A673 (cell line): ENCODE data around the gene DNAJC16.
"Not testable (repeated sequence)": the region's sequence is repeated elsewhere in the genome, so short reads cannot be mapped to it uniquely, and the experiment has no call there.

Experiments
- EZH2 ChIP-seq: fragments of 200-600 bp; sonication (generic); IDR thresholded peaks from 2 replicates; pipeline ENCODE4 v1.6.1; 2017; ENCODE audit warnings: borderline replicate concordance, low read depth, mild to moderate bottlenecking, mixed read lengths, antibody characterized with exemption, low read length; ENCODE audit not compliant: poor library complexity, severe bottlenecking
- TF ChIP-seq, protein P1 (sequence below): fragments of 300-800, 200-600 bp; sonication (generic); conservative IDR thresholded peaks from 2 replicates; pipeline ENCODE4 v1.5.1; 2017; ENCODE audit warnings: low read depth, mild to moderate bottlenecking, antibody characterized with exemption, low read length, moderate library complexity, mixed read lengths

DNA sequence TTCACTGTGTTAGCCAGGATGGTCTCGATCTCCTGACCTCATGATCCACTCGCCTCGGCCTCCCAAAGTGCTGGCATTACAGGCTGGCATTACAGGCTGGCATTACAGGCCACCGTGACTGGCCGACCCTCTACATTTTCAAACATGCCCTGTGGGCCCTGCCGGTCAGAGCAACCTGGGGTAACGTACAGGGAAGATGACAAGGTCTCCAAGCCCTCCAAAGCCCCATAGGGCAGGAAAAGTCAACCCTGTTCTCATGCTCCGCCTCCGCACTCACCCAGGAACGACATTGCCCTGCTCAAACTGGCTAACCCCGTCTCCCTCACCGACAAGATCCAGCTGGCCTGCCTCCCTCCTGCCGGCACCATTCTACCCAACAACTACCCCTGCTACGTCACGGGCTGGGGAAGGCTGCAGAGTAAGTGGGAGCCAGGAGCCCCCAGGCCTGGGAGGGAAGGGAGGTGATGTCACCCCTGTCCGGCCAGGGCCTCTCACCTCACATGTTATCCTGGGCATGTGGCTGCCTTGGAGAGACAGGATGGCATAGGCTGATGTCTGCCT lies 43.6 kb upstream of the DNAJC16 start:
- TF ChIP-seq, protein P1, sequence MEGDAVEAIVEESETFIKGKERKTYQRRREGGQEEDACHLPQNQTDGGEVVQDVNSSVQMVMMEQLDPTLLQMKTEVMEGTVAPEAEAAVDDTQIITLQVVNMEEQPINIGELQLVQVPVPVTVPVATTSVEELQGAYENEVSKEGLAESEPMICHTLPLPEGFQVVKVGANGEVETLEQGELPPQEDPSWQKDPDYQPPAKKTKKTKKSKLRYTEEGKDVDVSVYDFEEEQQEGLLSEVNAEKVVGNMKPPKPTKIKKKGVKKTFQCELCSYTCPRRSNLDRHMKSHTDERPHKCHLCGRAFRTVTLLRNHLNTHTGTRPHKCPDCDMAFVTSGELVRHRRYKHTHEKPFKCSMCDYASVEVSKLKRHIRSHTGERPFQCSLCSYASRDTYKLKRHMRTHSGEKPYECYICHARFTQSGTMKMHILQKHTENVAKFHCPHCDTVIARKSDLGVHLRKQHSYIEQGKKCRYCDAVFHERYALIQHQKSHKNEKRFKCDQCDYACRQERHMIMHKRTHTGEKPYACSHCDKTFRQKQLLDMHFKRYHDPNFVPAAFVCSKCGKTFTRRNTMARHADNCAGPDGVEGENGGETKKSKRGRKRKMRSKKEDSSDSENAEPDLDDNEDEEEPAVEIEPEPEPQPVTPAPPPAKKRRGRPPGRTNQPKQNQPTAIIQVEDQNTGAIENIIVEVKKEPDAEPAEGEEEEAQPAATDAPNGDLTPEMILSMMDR: not testable (repeated sequence)
- TF ChIP-seq EZH2: not testable (repeated sequence)
